Measurements from ENCODE around the gene CDKAL1. TPM values are rescaled to one million over a fixed set of nuclear protein-coding genes. Genes with fewer than 3 reads are reported as not detected.
"Not testable (repeated sequence)": the region's sequence is repeated elsewhere in the genome, so short reads cannot be mapped to it uniquely, and the experiment has no call there.

Gene CDKAL1
- total and polyA plus RNA-seq, 11 donors, result 3.2 to 14.3 (median 9.3) TPM

- no peak for TF ChIP-seq POLR2A (IDR thresholded peaks at IDR 0.05)
- no peak for TF ChIP-seq CTCF (IDR thresholded peaks at IDR 0.05)
- ATAC-seq (peak in 3 of 4 donors; percentile 20 to 65 (median 51)), DNase-seq (no peak)
- Histone ChIP-seq H3K4me1 (peaks cover 0 to 19% (median under 1%) of the 10 kb centered on the region in 12 donors), H3K27me3 (no peaks in the 10 kb centered on the region), H3K4me3 (no peak overlapping the region), H3K9me3 (no peaks in the 10 kb centered on the region), H3K27ac (no peak overlapping the region), H3K36me3 (peaks cover 0 to 47% (median 12%) of the 10 kb centered on the region in 9 donors)
- 76 to 86% (median 81%) methylated on average over 5 of the region's 5 CpGs for WGBS, 4 donors
- intact Hi-C loops (cut with DNase I), result no loop called here
Measured at GRCh38 chr6:20540683-20541082, 6.4 kb downstream of the CDKAL1 start.

- WGBS, 4 donors, result 93 to 99% (median 98%) methylated on average over 3 to 6 of the region's 6 CpGs
- TF ChIP-seq POLR2A (IDR thresholded peaks at IDR 0.05), result no peak
- TF ChIP-seq CTCF (IDR thresholded peaks at IDR 0.05), result no peak
- no peak overlapping the region for H3K4me3 ChIP-seq
- intact Hi-C loops (cut with DNase I), result no loop called here
- no peaks in the 10 kb centered on the region for H3K27me3 ChIP-seq
- H3K9me3 ChIP-seq, result no peaks in the 10 kb centered on the region
- H3K4me1 ChIP-seq, result peaks cover 0 to 15% (median 0%) of the 10 kb centered on the region in 12 donors
- ATAC-seq, result no peak
- no peak for DNase-seq
- no peak overlapping the region for H3K27ac ChIP-seq
- H3K36me3 ChIP-seq, result peaks cover 0 to 49% (median 18%) of the 10 kb centered on the region in 9 donors
Measured at GRCh38 chr6:20541382-20541781, 7.1 kb downstream of the CDKAL1 start.

GRCh38 chr6:20542927-20543602, 8.8 kb downstream of the CDKAL1 start:
- Histone ChIP-seq H3K4me1 (peaks cover 0 to 15% (median 0%) of the 10 kb centered on the region in 12 donors), H3K36me3 (peaks cover 0 to 66% (median 28%) of the 10 kb centered on the region in 9 donors), H3K4me3 (no peak overlapping the region), H3K27me3 (no peaks in the 10 kb centered on the region), H3K9me3 (no peaks in the 10 kb centered on the region), H3K27ac (no peak overlapping the region)
- WGBS, 4 donors, result 82 to 88% (median 86%) methylated on average over 2 of the region's 2 CpGs
- TF ChIP-seq POLR2A (IDR thresholded peaks at IDR 0.05) (no peak), CTCF (IDR thresholded peaks at IDR 0.05) (no peak)
- DNase-seq (no peak), ATAC-seq (no peak)
- intact Hi-C loops (cut with DNase I), result no loop called here

- WGBS, 4 donors, result 96 to 100% (median 98%) methylated on average over 1 of the region's 1 CpG
- intact Hi-C loops (cut with DNase I), result no loop called here
- Histone ChIP-seq H3K27ac (no peak overlapping the region), H3K27me3 (no peaks in the 10 kb centered on the region), H3K4me1 (peaks cover 0 to 2% (median 0%) of the 10 kb centered on the region in 12 donors), H3K36me3 (peaks cover 0 to 77% (median 71%) of the 10 kb centered on the region in 9 donors), H3K4me3 (no peak overlapping the region), H3K9me3 (no peaks in the 10 kb centered on the region)
- DNase-seq, result no peak
- no peak for TF ChIP-seq POLR2A (IDR thresholded peaks at IDR 0.05)
- no peak for TF ChIP-seq CTCF (IDR thresholded peaks at IDR 0.05)
- no peak for ATAC-seq
Measured at GRCh38 chr6:20548264-20548663, 14.0 kb downstream of the CDKAL1 start.

GRCh38 chr6:20549398-20549797, 15.1 kb downstream of the CDKAL1 start:
- H3K36me3 ChIP-seq, result peaks cover 0 to 83% (median 72%) of the 10 kb centered on the region in 9 donors
- ATAC-seq; H3K4me1 ChIP-seq; H3K27ac ChIP-seq; H3K27me3 ChIP-seq; DNase-seq; intact Hi-C loops (cut with DNase I); H3K9me3 ChIP-seq; H3K4me3 ChIP-seq: not testable (repeated sequence)
- 93 to 100% (median 99%) methylated on average over 3 of the region's 3 CpGs for WGBS, 4 donors
